ENCODE measurements around the gene UBAC1.

The UBAC1 gene

GRCh38 chr9:135907431-135908092 lies 53.6 kb downstream of the UBAC1 start, which contains the start of gene CAMSAP1:
Gene CAMSAP1, minus strand, starts transcription at chr9:135907546. Its CDS starts 387 bp downstream, at chr9:135907159.
- peaks cover 78% of the 10 kb centered on the region for H3K36me3 Mint-ChIP-seq (ENCODE audit: low read depth)
- peaks cover 63% of the 10 kb centered on the region for H3K9me3 Mint-ChIP-seq
- H3K4me3 Mint-ChIP-seq: peak within 1 kb of the TSS; percentile 90
- H3K27me3 Mint-ChIP-seq (ENCODE audit: low read depth, poor library complexity): peaks cover 6% of the 10 kb centered on the region
- H3K27ac Mint-ChIP-seq: peak within 1 kb of the TSS; percentile 81
- TF ChIP-seq, protein P1, sequence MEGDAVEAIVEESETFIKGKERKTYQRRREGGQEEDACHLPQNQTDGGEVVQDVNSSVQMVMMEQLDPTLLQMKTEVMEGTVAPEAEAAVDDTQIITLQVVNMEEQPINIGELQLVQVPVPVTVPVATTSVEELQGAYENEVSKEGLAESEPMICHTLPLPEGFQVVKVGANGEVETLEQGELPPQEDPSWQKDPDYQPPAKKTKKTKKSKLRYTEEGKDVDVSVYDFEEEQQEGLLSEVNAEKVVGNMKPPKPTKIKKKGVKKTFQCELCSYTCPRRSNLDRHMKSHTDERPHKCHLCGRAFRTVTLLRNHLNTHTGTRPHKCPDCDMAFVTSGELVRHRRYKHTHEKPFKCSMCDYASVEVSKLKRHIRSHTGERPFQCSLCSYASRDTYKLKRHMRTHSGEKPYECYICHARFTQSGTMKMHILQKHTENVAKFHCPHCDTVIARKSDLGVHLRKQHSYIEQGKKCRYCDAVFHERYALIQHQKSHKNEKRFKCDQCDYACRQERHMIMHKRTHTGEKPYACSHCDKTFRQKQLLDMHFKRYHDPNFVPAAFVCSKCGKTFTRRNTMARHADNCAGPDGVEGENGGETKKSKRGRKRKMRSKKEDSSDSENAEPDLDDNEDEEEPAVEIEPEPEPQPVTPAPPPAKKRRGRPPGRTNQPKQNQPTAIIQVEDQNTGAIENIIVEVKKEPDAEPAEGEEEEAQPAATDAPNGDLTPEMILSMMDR (IDR thresholded peaks at IDR 0.05): no peak
- peaks cover 52% of the 10 kb centered on the region for H3K4me1 Mint-ChIP-seq
- DNase-seq: peak; percentile 97

DNA sequence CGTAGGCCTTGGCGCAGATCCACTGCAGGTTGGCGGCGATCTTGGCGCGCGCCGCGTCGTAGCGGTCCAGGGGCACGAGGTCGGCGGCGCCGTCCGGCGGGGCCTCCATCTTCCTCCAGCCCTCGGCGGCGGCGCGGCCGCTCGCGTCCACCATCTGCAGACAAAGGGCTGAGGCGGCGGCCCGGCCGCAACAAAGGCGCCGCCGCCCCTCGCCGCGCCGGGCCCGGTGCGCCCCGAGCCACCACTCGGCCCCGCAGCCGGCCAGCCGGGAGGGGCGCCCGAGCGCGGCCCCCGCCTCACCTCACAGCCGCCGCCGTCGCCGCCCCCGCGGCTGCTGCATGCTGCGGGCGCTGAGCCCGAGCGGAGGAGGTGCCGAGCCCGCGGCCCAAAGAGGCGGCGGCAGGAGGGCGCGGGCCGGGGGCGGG lies 54.2 kb downstream of the UBAC1 start:
- peaks cover 52% of the 10 kb centered on the region for H3K4me1 Mint-ChIP-seq
- peak; percentile 72 for DNase-seq
- H3K27me3 Mint-ChIP-seq (ENCODE audit: low read depth, poor library complexity): peaks cover 6% of the 10 kb centered on the region
- H3K9me3 Mint-ChIP-seq: peaks cover 63% of the 10 kb centered on the region
- TF ChIP-seq, protein P1 (IDR thresholded peaks at IDR 0.05): no peak
- H3K27ac Mint-ChIP-seq: no peak overlapping the region
- H3K4me3 Mint-ChIP-seq: no peak overlapping the region
- peaks cover 78% of the 10 kb centered on the region for H3K36me3 Mint-ChIP-seq (ENCODE audit: low read depth)

- TF ChIP-seq, protein P1 (IDR thresholded peaks at IDR 0.05): no peak
- Mint-ChIP-seq H3K27ac (peak overlapping the region; percentile 81), H3K4me1 (peaks cover 52% of the 10 kb centered on the region), H3K36me3 (ENCODE audit: low read depth) (peaks cover 78% of the 10 kb centered on the region), H3K27me3 (ENCODE audit: low read depth, poor library complexity) (peaks cover 6% of the 10 kb centered on the region), H3K9me3 (peaks cover 63% of the 10 kb centered on the region), H3K4me3 (peak overlapping the region; percentile 90)
- no peak for DNase-seq
These were observed 54.7 kb downstream of the UBAC1 start for GRCh38 chr9:135906291-135907005.

- TF ChIP-seq, protein P1 (IDR thresholded peaks at IDR 0.05): no peak
- Mint-ChIP-seq H3K4me1 (peaks cover 52% of the 10 kb centered on the region), H3K27ac (peak overlapping the region; percentile 81), H3K27me3 (ENCODE audit: low read depth, poor library complexity) (peaks cover 4% of the 10 kb centered on the region), H3K9me3 (peaks cover 63% of the 10 kb centered on the region), H3K36me3 (ENCODE audit: low read depth) (peaks cover 77% of the 10 kb centered on the region), H3K4me3 (peak overlapping the region; percentile 90)
- no peak for DNase-seq
These were observed 55.6 kb downstream of the UBAC1 start for GRCh38 chr9:135905380-135906258.

- H3K36me3 Mint-ChIP-seq (ENCODE audit: low read depth): peaks cover 76% of the 10 kb centered on the region
- H3K4me1 Mint-ChIP-seq: peaks cover 42% of the 10 kb centered on the region
- peaks cover 4% of the 10 kb centered on the region for H3K27me3 Mint-ChIP-seq (ENCODE audit: low read depth, poor library complexity)
- H3K4me3 Mint-ChIP-seq: peak overlapping the region; percentile 60
- no peak for DNase-seq
- TF ChIP-seq, protein P1 (IDR thresholded peaks at IDR 0.05): no peak
- H3K27ac Mint-ChIP-seq: peak overlapping the region; percentile 13
- H3K9me3 Mint-ChIP-seq: peaks cover 63% of the 10 kb centered on the region
These were observed 57.2 kb downstream of the UBAC1 start for GRCh38 chr9:135903786-135904520.

Measured in nephron progenitor cell (in vitro differentiated cells).